NCI-H2107 treated with DMSO at 0.1 percent for 48 hours (cell line): ENCODE measurements around the gene GNG7.

Source experiments
- DNase-seq: peaks from one replicate; lab custom pipeline; 2025; ENCODE audit not compliant: unreplicated experiment; lab: John Stamatoyannopoulos, UW

GNG7 gene

GRCh38 chr19:2702170-2703076 is at the start of gene GNG7:
GNG7 (minus strand) TSS chr19:2702694; CDS start chr19:2520688, 182,006 bp downstream.
- DNase-seq = no peak

GRCh38 chr19:2751438-2751830 is 48.9 kb upstream of the GNG7 start:
- DNase-seq = no peak

DNA sequence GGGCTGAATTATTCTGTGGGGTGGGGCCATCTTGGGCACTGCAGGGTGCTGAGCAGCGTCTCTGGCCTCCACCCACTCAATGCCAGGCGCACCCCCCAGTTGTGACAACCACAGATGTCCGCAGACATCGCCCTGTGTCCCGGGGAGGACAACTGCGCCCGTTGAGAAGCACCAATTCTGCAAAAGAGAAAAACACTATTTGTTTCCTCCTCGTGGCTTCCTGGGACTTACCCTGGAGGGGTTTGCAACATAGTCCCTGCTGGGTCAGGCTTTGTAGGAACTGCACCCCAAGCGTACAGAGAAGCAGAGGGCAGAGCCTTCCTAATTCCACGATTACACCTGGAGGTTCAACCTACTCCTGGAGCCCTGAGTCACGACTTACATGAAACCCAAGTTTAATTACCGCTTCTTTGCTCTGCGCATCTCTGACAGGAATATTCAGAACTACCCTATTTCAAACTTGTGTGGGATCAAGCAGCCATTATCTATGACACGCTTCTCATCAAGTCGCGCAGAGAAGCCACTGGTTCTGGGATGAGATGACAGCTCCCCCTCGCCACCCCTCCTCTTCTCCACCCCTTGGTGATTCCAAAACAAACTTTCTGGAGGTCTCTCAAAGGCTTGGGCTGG is 48.4 kb upstream of the GNG7 start:
- no peak for DNase-seq

- DNase-seq = no peak
Measured at GRCh38 chr19:2747349-2747748, 44.9 kb upstream of the GNG7 start.

- DNase-seq = no peak
Measured at GRCh38 chr19:2744113-2744512, 41.6 kb upstream of the GNG7 start.

GRCh38 chr19:2743099-2743498 is 40.6 kb upstream of the GNG7 start:
- no peak for DNase-seq

DNA sequence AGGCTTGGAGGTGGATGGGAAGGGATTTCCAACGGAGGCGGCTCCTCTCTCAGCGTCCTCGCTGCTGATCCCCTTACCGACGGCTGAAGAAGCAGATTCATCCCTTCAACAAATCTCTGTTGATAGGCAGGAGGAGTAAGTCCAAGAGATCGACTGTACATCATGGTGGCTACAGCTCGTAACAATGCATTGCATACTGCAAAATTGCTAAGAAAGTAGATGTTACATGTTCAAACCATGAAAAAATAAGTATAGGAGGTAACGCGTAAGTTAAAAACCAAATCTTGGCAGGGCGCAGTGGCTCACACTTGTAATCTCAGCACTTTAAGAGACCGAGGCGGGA is 37.8 kb upstream of the GNG7 start:
- no peak for DNase-seq

GRCh38 chr19:2739602-2740313 is 37.3 kb upstream of the GNG7 start, which contains the start of gene SLC39A3:
SLC39A3 (minus strand) TSS chr19:2740017; CDS start chr19:2737257, 2,760 bp downstream.
- peak; percentile 86 for DNase-seq

DNA sequence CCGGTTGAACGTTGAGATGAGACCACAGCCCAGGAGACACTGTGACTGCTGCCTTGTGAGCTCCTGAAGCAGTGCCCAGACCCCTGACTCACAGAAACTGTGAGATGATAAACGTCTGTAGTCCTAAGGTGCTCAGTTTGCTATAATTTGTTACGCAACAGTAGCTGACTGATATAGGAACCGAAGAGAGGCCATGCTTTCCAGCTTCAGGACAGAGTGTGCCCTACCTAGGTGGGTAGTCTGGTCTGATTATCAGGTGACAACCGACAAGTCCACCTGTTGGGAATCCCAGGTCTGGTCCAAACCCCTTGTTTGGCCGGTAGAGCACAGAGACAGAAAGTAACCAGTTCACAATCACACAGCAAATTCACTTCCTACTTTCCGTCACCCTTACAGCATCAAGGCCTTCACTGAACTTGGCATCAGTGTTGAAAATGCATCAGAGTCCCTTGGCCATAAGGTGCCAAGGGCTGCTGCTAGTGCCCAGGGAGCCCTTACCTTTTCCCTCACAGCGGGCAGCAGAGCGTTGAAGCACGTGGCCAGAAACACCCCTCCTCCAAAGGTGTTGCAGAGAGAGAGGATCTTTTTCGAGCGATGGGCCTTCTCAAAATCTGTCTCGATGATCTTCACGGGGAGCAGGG is 34.2 kb upstream of the GNG7 start:
- no peak for DNase-seq

GRCh38 chr19:2735374-2735773 is 32.9 kb upstream of the GNG7 start:
- no peak for DNase-seq

DNA sequence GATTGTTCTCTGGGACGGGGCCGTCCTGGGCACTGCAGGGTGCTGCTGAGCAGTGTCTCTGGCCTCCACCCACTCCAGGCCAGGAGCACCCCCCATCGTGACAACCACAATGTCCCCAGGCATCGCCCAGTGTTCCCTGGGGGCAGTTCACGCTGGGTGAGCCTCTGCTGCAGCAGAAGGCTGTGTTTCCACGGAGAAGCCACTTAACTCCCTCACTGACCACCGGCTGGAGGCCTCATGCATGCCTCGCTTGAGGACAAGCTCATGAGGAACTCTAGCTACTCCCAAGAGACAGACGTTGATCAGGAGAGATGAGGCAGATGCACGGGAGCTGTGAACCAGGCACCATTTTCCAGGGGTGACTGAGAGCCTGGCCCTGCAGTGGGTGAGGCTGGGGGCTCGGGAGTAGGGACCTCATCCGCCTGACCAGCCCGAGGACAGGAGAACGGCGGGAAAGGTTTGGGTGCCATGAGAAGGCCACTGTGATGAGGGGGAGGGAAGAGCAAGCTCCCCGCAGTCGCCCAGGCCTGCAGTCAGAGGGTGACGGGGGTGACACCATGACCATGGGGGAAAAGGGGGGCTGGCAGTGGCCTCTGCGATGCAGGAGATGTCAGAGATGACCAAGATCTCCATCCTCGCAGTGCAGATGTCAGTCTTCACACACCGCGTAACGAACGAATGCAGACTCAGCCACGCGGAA is 32.2 kb upstream of the GNG7 start:
- no peak for DNase-seq

DNA sequence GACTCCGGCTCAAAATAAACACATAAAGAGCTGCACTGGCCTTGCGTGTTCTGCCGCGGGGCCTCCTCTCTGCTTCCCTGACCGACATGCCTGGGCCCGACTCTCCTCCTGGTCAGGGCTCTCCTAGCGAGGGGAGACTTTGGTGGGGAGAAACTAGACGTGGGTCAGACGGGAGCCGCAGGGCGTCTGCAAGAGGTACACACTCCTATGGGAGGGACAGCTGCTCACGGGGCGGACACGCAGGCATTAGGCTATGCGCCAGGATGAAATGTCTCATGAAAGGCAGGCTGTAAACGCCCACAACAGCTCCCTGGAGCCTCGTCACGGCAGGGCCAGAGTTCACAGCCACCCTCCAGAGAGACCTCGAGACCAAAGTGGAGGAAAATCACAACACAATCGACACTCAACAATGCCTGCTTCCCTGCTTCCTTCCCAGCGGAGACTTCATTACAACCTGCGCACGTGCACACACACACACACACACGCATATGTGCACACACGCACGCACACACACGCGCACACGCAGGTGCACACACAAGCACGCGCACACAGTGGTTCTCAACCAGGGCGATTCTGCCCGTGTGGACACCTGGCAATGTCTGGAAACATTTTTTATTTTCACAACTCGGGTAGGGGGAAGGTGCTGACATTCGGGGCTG is 31.6 kb upstream of the GNG7 start:
- DNase-seq = no peak

GRCh38 chr19:2732883-2733282 is 30.4 kb upstream of the GNG7 start:
- DNase-seq = no peak

DNA sequence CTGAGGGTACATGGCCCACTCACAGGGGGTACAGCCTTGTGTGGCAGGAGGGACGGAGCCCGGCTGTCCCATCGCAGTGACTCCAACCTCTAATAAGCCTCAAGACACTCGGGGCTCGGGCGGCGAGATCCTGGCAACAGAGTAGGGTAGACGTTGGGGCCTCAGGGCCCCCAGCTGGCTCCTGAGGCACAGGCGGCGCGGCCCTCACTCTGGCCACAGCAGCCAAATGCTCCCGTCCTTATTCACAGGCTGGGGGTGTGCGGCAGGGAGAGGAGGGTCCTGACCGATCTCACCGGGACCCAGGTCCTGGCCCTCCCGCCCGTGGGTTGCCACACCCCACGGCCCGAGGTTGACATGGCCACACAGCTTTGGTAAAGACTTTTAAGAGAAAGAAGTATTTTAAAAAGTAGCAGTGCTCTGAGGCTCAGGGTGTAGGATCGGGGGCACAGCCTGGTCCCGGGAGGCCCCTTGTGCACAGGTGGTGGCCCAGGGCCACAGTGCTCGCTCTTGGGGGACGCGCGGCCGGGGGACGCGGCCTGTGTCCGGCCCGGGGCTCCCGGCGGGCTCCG is 29.7 kb upstream of the GNG7 start:
- DNase-seq = no peak

DNA sequence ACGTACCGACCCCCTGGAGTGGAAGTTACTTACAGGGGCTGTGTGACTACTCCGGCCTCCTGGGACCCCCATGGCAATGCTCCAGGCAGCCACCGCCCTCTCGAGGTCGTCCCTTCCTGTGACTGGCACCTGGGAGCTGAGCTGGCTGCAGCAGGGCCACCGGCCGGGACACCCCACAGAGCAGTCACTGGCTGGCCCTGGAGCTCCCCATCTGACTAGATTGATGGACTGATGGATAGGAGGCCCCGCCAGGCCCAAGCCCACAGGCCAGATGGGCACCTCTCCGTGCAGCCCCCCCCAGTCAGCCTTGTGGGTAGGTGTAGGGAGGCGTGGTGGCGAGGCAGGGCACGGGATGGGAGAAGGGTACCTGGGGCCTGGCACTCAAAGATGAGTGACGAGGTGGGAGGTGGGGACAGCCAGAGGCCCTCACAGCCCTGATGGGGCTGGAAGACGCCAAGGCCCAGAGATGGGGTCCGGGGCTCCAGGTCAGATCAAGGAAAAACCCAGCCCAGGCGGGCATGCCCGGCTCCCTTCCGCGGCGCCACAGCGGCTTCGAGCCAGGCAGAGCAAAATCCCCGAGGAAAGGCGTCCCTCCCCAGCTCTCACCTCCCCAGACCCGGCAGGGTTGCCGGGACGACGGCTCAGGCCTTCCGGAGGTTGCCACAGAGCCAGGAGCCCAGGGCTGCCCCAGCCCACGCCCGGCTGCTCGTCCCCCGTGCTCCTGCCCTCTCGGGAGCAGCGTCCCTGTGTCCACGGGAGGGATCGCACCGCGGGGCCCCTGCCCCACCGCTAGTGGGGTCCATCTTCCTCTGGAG is 28.9 kb upstream of the GNG7 start:
- no peak for DNase-seq

- DNase-seq = no peak
Measured at GRCh38 chr19:2729943-2730818, 27.7 kb upstream of the GNG7 start.

- DNase-seq = no peak
Measured at GRCh38 chr19:2728783-2729387, 26.4 kb upstream of the GNG7 start.

GRCh38 chr19:2727640-2727944 is 25.1 kb upstream of the GNG7 start:
- DNase-seq = no peak
